Measurements from ENCODE around the gene FEV.

Gene FEV

DNA sequence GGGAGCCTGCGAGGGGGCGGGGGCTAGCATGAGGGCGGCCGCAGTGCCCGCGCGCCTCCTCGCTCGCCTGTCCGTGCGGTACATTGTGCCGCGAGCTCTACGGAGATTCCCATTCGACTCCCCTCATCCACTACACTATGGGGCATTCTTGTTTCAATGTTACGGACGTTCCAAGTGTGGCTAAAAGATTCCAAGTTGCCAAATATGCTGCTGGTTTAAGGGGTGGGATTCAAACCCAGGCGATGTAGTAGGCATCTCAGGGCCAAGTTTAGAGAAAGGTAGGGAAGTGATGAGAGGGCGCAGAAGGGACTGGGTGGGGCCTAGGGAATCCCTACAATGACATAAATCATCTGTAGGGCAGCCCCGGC, 18.3 kb upstream of the FEV start:
- peak; percentile 47 for TF ChIP-seq CTCF (IDR thresholded peaks at IDR 0.05; ENCODE audit: low read depth, low read length, missing control alignments)
- no peak for DNase-seq (ENCODE audit: extremely low read depth, low read depth)
- H3K4me3 ChIP-seq (replicated peaks; ENCODE audit: low read depth, low read length): no peak overlapping the region

DNA sequence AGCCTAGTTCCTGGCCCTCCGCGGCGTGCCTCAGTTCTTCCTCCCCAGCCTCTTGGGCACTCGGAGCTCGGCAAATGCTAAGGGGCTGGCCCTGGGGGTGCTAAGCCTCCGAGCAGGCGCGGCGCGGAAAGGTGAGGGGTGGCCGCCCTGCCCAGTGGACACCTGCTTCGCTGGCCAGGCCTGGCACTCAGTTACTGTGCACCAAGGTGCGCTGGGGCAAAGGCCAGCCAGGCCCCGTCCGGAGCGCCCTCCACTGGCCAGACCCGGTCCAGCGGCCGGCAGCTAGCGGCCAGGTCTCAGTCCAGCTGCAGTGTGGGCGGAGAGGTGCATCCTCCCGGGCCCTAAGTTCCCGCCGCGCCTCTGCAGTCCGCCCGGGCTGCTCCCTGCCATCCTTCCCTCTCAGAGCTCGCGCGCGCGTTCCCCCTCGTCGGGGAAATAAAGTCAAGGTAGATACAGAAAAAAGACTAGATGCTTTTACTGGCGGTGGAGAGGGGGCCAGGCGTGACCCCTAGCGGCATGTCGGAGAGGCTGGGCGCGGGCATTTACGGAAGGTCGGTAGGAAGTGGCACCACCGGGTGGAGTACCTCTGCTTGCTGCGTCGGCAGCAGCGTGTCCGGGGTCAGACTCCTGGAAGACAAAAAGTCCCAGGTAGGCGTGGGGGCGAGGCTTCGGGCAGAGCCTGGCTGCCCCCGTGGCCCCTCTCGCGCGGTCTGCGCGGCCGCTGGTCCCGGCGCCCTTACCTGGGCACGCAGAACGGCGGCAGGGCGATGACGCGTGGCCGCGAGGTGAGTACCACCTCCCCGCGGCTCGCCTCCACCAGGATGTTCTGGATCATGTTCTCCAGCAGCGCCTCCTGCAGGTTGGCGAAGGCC, 17.6 kb upstream of the FEV start:
- no peak overlapping the region for H3K4me3 ChIP-seq (replicated peaks; ENCODE audit: low read depth, low read length)
- TF ChIP-seq CTCF (IDR thresholded peaks at IDR 0.05; ENCODE audit: low read depth, low read length, missing control alignments): peak; percentile 32
- DNase-seq (ENCODE audit: extremely low read depth, low read depth): no peak

DNA sequence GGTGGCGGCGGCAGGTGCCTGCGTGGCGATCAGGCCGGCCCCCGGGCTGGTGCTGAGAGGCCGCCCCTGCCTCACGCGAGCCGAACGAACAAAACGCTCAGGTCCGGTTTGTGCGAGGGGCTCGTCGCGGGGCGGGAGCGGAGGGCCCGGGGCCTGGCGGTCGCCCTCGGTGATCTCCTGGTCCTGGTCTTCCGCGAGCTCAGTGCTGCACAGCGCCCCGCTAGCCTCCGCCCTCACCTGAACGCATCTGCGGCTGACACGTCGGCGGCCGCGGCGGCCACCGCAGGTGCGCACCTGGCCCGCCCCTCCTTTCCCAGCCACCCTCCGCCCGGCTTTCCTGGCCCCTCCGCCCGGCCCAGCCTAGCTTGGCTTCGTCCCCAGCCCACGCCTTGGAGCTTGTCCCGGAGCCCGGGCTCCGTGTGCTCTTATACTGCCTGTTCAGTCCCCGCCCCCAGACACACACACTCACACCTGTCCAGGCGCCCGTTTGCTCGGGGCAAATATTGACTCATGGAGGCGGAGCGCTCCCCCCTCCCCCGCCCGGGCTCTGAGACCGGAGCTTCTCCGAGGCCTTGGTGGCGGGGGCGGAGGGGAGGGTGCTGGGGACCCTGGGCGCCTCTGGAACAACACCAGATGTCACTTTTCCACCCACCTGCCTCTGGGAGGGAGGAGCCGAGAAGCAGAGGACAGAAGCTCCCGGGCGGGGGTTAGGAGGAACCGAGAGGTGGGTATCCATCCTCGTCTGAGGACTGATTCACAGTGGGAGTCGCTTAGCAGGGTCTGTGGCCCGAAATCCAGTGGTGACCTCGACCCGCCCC, 16.8 kb upstream of the FEV start:
- no peak for TF ChIP-seq CTCF (IDR thresholded peaks at IDR 0.05; ENCODE audit: low read depth, low read length, missing control alignments)
- DNase-seq (ENCODE audit: extremely low read depth, low read depth): no peak
- no peak overlapping the region for H3K4me3 ChIP-seq (replicated peaks; ENCODE audit: low read depth, low read length)

GRCh38 chr2:219001100-219001576, 16.2 kb upstream of the FEV start:
- no peak for TF ChIP-seq CTCF (IDR thresholded peaks at IDR 0.05; ENCODE audit: low read depth, low read length, missing control alignments)
- no peak for DNase-seq (ENCODE audit: extremely low read depth, low read depth)
- H3K4me3 ChIP-seq (replicated peaks; ENCODE audit: low read depth, low read length): no peak overlapping the region

DNA sequence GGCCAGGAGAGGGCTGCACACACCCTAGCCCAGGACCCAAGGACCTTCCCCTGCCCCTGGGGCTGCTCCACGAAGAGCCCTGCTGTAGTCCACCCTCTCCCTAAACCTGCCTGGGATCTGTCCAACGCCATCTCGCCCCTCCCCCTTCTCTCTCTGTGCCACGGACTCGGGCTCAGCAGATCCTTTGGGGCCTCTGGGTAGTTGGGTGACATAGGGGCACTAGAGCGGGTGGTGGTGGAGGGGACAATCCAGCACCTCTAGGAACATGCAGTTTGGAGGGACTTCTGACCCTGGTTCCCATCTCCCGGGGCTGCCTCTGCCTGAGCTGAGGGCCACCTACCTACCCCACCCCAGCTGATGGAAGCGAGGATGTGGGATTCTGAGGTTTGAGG, 15.6 kb upstream of the FEV start:
- no peak for DNase-seq (ENCODE audit: extremely low read depth, low read depth)
- H3K4me3 ChIP-seq (replicated peaks; ENCODE audit: low read depth, low read length): no peak overlapping the region
- TF ChIP-seq CTCF (IDR thresholded peaks at IDR 0.05; ENCODE audit: low read depth, low read length, missing control alignments): no peak

- no peak overlapping the region for H3K4me3 ChIP-seq (replicated peaks; ENCODE audit: low read depth, low read length)
- TF ChIP-seq CTCF (IDR thresholded peaks at IDR 0.05; ENCODE audit: low read depth, low read length, missing control alignments): no peak
- DNase-seq (ENCODE audit: extremely low read depth, low read depth): no peak
Observed at GRCh38 chr2:218999881-219000568, 15.0 kb upstream of the FEV start.

Measured in HFF-Myc (cell line).